ENCODE data around the gene PYDC1. TPM values are rescaled to one million over a fixed set of nuclear protein-coding genes. Genes with fewer than 3 reads are reported as not detected.

Gene PYDC1
- total and polyA plus RNA-seq, 2 of the 8 experiments (the other 6 are each of a cell fraction or from before 2014, with no cell fraction given): 3.5 to 11.1 TPM

DNA sequence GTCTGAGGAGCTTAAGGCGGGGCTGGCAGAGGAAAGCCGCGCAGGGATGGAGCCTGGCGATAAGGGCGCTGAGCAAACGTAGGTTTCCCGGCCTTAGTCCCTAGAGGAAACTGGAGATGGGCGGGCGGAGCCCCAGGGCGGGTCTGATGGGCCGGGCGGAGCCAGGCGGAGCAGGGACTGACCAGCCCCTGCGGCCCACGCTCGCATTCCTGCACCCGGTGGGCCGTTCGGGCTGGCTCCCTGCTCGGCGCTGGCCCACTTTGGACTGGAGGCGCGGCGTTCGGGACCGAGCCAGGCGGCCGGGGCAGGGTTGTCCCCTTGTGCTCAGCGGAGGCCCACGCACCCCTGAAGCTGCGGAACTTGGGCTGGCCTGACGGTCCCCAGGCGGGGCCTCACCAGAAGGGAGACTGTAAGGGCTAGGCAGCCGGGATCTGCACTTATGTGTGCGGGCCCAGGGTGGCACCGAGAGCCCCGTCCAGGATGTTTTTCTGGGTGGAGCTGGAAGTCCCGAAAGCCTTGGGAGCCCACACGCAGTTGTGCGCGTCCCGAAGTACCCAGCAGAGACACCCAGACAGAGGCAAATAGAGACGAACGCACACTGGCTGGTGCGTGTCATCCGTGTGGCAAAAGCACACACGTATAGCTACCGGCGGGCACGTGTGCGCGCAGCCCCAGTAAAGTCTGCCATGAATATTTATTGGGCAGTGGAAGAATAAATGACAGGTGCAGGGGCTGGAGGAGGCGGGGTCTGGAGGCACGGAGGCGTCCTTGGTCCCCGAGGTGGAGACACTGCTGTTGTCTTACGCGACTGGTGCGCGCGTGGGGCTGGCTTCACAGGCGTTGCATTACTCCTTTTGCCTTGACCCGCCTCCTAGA is 1.4 kb downstream of the PYDC1 start:
- H3K4me2 ChIP-seq (ENCODE audit: insufficient read depth in 1 of 2, low read depth in 2 of 2, low read length in 2 of 2): peak overlapping the region; percentile 79 to 92
- H4K5ac ChIP-seq (ENCODE audit: insufficient read length, low read depth, low read length): peak overlapping the region; percentile 19
- no peak overlapping the region for H2AK5ac ChIP-seq (ENCODE audit: low read depth, low read length)
- no peak overlapping the region for H3K56ac ChIP-seq (replicated peaks; ENCODE audit: insufficient read length, low read depth, low read length)
- H3K36me3 ChIP-seq (ENCODE audit: control insufficient read depth in 2 of 4, insufficient read depth in 4 of 4, low read length in 3 of 4): no peaks in the 10 kb centered on the region
- CTCF ChIA-PET (ENCODE audit: partially characterized antibody): interaction anchor here (0.5 to 2.6 kb wide), 16 partner anchors 13 to 245 kb away, joined by 3 to 10 read pairs (median 3); partner anchors contain the start of gene PYCARD
- H3K9me3 ChIP-seq (ENCODE audit: insufficient read depth in 2 of 2, low read depth in 1 of 2, low read length in 1 of 2): no peaks in the 10 kb centered on the region
- no peak overlapping the region for H3K14ac ChIP-seq (ENCODE audit: insufficient read length)
- peak overlapping the region; percentile 84; the same call in 1 of the 2 replicates for H2BK12ac ChIP-seq (ENCODE audit: low read depth, low read length)
- POLR2A ChIA-PET (ENCODE audit: partially characterized antibody): interaction anchor here (0.9 to 24.0 kb wide), 13 partner anchors 18 to 243 kb away, joined by 3 to 430 read pairs (median 5); partner anchors contain the start of genes FUS, KAT8 and PYCARD
- no peak overlapping the region; the same call in 1 of the 2 replicates for H3K18ac ChIP-seq (ENCODE audit: extremely low read depth, low read length)
- peaks cover 0 to 33% (median 20%) of the 10 kb centered on the region in 4 experiments; a peak in 6 of 7 replicates for H3K4me1 ChIP-seq (replicated peaks in 1 of 4; ENCODE audit: control insufficient read depth in 3 of 4, insufficient read depth in 4 of 4, low read length in 3 of 4)
- no peaks in the 10 kb centered on the region for H3K79me2 ChIP-seq (ENCODE audit: control insufficient read depth in 1 of 2, insufficient read depth in 2 of 2, low read length in 2 of 2)
- FAIRE-seq (no peak), DNase-seq (ENCODE audit: low read depth in 1 of 2, low spot score in 2 of 2) (peak; percentile 73 to 86)
- no peak overlapping the region for H3K23ac ChIP-seq (ENCODE audit: insufficient read length)
- H3K4me3 ChIP-seq (ENCODE audit: extremely low read depth in 1 of 4, insufficient read depth in 2 of 4, low read depth in 3 of 4, low read length in 4 of 4): peak overlapping the region; percentile 30 to 74 (median 59)
- 3% methylated on average over 49 of the region's 63 CpGs; no CpG with 5 or more reads in 1 of the 2 experiments for WGBS, 2 experiments (ENCODE audit: extremely low coverage in 1 of 2, insufficient coverage in 1 of 2, insufficient read length in 1 of 2, insufficient replicate concordance in 2 of 2, low coverage in 1 of 2, low lambda C conversion rate in 2 of 2, missing lambda C conversion rate in 1 of 2)
- H2BK20ac ChIP-seq (ENCODE audit: low read length): no peak overlapping the region
- no peak overlapping the region for H3K27ac ChIP-seq (ENCODE audit: low read depth, low read length)
- peak overlapping the region; percentile 67 for H3K4ac ChIP-seq (replicated peaks; ENCODE audit: insufficient read length, low read depth, low read length)
- no peaks in the 10 kb centered on the region for H4K20me1 ChIP-seq (replicated peaks in 1 of 2; ENCODE audit: control insufficient read depth in 1 of 2, insufficient read depth in 2 of 2, low read length in 2 of 2)
- peaks cover 8 to 21% (median 19%) of the 10 kb centered on the region in 4 experiments for H3K27me3 ChIP-seq (replicated peaks in 1 of 4; ENCODE audit: control insufficient read depth in 3 of 4, extremely low read depth in 1 of 4, insufficient read depth in 3 of 4, low read length in 3 of 4)
- no peak overlapping the region for H2BK120ac ChIP-seq (replicated peaks; ENCODE audit: low read depth, low read length)
- no peak overlapping the region for H3K9ac ChIP-seq (replicated peaks in 1 of 4; ENCODE audit: extremely low read depth in 1 of 4, low read depth in 3 of 4, low read length in 3 of 4)
- H3K23me2 ChIP-seq (ENCODE audit: low read depth, low read length): peaks cover 19% of the 10 kb centered on the region
- peak overlapping the region; percentile 93 for H4K8ac ChIP-seq (ENCODE audit: extremely low read depth, insufficient read depth, low read length)
- no peaks in the 10 kb centered on the region for H3K79me1 ChIP-seq (ENCODE audit: low read depth, low read length)
- no peak overlapping the region for H2AFZ ChIP-seq (ENCODE audit: low read length)
- no peak overlapping the region for H2BK15ac ChIP-seq (ENCODE audit: low read length)
- H4K91ac ChIP-seq (replicated peaks; ENCODE audit: insufficient read length, low read length): no peak overlapping the region
- H2BK5ac ChIP-seq (ENCODE audit: low read depth, low read length): 0 out of 2 replicates have a peak overlapping the region, but pooled peaks have one; percentile 24
- TF ChIP-seq EGR1 (IDR thresholded peaks at IDR 0.05; ENCODE audit: borderline replicate concordance, low read depth, low read length) (peak; percentile 44; the same call in 1 of the 2 replicates), ZNF274 (IDR thresholded peaks at IDR 0.05; ENCODE audit: borderline replicate concordance, extremely low read depth, low read length) (no peak), TEAD4 (IDR thresholded peaks at IDR 0.05; ENCODE audit: low read depth, low read length) (peak; percentile 69; the same call in 1 of the 2 replicates), TBP (IDR thresholded peaks at IDR 0.05; ENCODE audit: low read depth, low read length) (peak; percentile 33; the same call in 1 of the 2 replicates), SRF (IDR thresholded peaks at IDR 0.05; ENCODE audit: low read depth, low read length) (no peak), CEBPB (IDR thresholded peaks at IDR 0.05; ENCODE audit: low read depth, low read length) (no peak), TCF12 (IDR thresholded peaks at IDR 0.05; ENCODE audit: low read depth, low read length) (no peak), YY1 (IDR thresholded peaks at IDR 0.05; ENCODE audit: low read depth, low read length) (peak; percentile 31; the same call in 1 of the 2 replicates), KDM1A (IDR thresholded peaks at IDR 0.05; ENCODE audit: borderline replicate concordance, low read length) (no peak), ASH2L (IDR thresholded peaks at IDR 0.05; ENCODE audit: low read length) (peak; percentile 60)
- TF ChIP-seq, protein P1, sequence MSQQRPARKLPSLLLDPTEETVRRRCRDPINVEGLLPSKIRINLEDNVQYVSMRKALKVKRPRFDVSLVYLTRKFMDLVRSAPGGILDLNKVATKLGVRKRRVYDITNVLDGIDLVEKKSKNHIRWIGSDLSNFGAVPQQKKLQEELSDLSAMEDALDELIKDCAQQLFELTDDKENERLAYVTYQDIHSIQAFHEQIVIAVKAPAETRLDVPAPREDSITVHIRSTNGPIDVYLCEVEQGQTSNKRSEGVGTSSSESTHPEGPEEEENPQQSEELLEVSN (IDR thresholded peaks at IDR 0.05): 0 out of 2 replicates have a peak, but pooled peaks have one; percentile 37

Data from H1 (cell line).